Measurements from ENCODE around the gene PGAP2.

The PGAP2 gene

GRCh38 chr11:3826721-3827120 is 18.4 kb downstream of the PGAP2 start:
- TF ChIP-seq EZH2phosphoT487 (IDR thresholded peaks at IDR 0.05; ENCODE audit: borderline replicate concordance) (no peak), CTCF (conservative IDR thresholded peaks at IDR 0.05; ENCODE audit: low read length) (no peak)
- no peak overlapping the region for H3K4me3 ChIP-seq (ENCODE audit: low read length, poor library complexity, severe bottlenecking)
- H3K9me2 ChIP-seq (replicated peaks; ENCODE audit: low read depth, low read length) = no peaks in the 10 kb centered on the region
- peaks cover 26% of the 10 kb centered on the region for H4K20me1 ChIP-seq (ENCODE audit: insufficient read depth, low read length, poor library complexity, severe bottlenecking)
- H3K9me3 ChIP-seq (ENCODE audit: insufficient read depth, low read depth, low read length) = no peaks in the 10 kb centered on the region
- no peak overlapping the region for H2AFZ ChIP-seq (ENCODE audit: low read length)
- peaks cover 40% of the 10 kb centered on the region; the same call in 1 of the 2 replicates for H3K36me3 ChIP-seq (ENCODE audit: insufficient read depth, low read length)
- H3F3A ChIP-seq (ENCODE audit: low read depth) = no peaks in the 10 kb centered on the region
- H3K79me2 ChIP-seq (ENCODE audit: insufficient read depth, low read length) = peaks cover 29% of the 10 kb centered on the region
- no peak overlapping the region for H3K9ac ChIP-seq (ENCODE audit: low read depth, low read length, poor library complexity, severe bottlenecking)
- H3K4me1 ChIP-seq (ENCODE audit: insufficient read depth, low read length, poor library complexity, severe bottlenecking) = peaks cover 12% of the 10 kb centered on the region
- H3K4me2 ChIP-seq (ENCODE audit: low read depth, low read length, poor library complexity, severe bottlenecking) = no peak overlapping the region
- no peaks in the 10 kb centered on the region for H3K27me3 ChIP-seq (ENCODE audit: insufficient read depth, low read length, poor library complexity, severe bottlenecking)

- no peaks in the 10 kb centered on the region for H3K9me3 ChIP-seq (ENCODE audit: insufficient read depth, low read depth, low read length)
- H3K27me3 ChIP-seq (ENCODE audit: insufficient read depth, low read length, poor library complexity, severe bottlenecking) = no peaks in the 10 kb centered on the region
- H3K36me3 ChIP-seq (ENCODE audit: insufficient read depth, low read length) = peaks cover 40% of the 10 kb centered on the region; the same call in 1 of the 2 replicates
- H3K9ac ChIP-seq (ENCODE audit: low read depth, low read length, poor library complexity, severe bottlenecking) = no peak overlapping the region
- peaks cover 35% of the 10 kb centered on the region for H4K20me1 ChIP-seq (ENCODE audit: insufficient read depth, low read length, poor library complexity, severe bottlenecking)
- H3K4me2 ChIP-seq (ENCODE audit: low read depth, low read length, poor library complexity, severe bottlenecking) = no peak overlapping the region
- TF ChIP-seq CTCF (conservative IDR thresholded peaks at IDR 0.05; ENCODE audit: low read length) (no peak), EZH2phosphoT487 (IDR thresholded peaks at IDR 0.05; ENCODE audit: borderline replicate concordance) (no peak)
- peaks cover 38% of the 10 kb centered on the region for H3K79me2 ChIP-seq (ENCODE audit: insufficient read depth, low read length)
- H3K9me2 ChIP-seq (replicated peaks; ENCODE audit: low read depth, low read length) = no peaks in the 10 kb centered on the region
- H3K4me3 ChIP-seq (ENCODE audit: low read length, poor library complexity, severe bottlenecking) = no peak overlapping the region
- H3F3A ChIP-seq (ENCODE audit: low read depth) = no peaks in the 10 kb centered on the region
- no peak overlapping the region for H2AFZ ChIP-seq (ENCODE audit: low read length)
- H3K4me1 ChIP-seq (ENCODE audit: insufficient read depth, low read length, poor library complexity, severe bottlenecking) = peaks cover 21% of the 10 kb centered on the region
Observed at GRCh38 chr11:3827434-3828186, 19.2 kb downstream of the PGAP2 start.

GRCh38 chr11:3830088-3830487 is 21.7 kb downstream of the PGAP2 start:
- Histone ChIP-seq H2AFZ (ENCODE audit: low read length) (no peak overlapping the region), H3K4me3 (ENCODE audit: low read length, poor library complexity, severe bottlenecking) (no peak overlapping the region), H3K9ac (ENCODE audit: low read depth, low read length, poor library complexity, severe bottlenecking) (no peak overlapping the region), H3F3A (ENCODE audit: low read depth) (no peaks in the 10 kb centered on the region), H3K27me3 (ENCODE audit: insufficient read depth, low read length, poor library complexity, severe bottlenecking) (no peaks in the 10 kb centered on the region), H3K79me2 (ENCODE audit: insufficient read depth, low read length) (peaks cover 63% of the 10 kb centered on the region), H3K4me1 (ENCODE audit: insufficient read depth, low read length, poor library complexity, severe bottlenecking) (peaks cover 46% of the 10 kb centered on the region), H4K20me1 (ENCODE audit: insufficient read depth, low read length, poor library complexity, severe bottlenecking) (peaks cover 56% of the 10 kb centered on the region), H3K4me2 (ENCODE audit: low read depth, low read length, poor library complexity, severe bottlenecking) (no peak overlapping the region), H3K9me2 (replicated peaks; ENCODE audit: low read depth, low read length) (no peaks in the 10 kb centered on the region), H3K9me3 (ENCODE audit: insufficient read depth, low read depth, low read length) (no peaks in the 10 kb centered on the region), H3K36me3 (ENCODE audit: insufficient read depth, low read length) (peaks cover 40% of the 10 kb centered on the region; the same call in 1 of the 2 replicates)
- TF ChIP-seq CTCF (conservative IDR thresholded peaks at IDR 0.05; ENCODE audit: low read length) (no peak), EZH2phosphoT487 (IDR thresholded peaks at IDR 0.05; ENCODE audit: borderline replicate concordance) (no peak)
